Measurements from ENCODE around the gene MXD4.
"Not testable (repeated sequence)": the region's sequence is repeated elsewhere in the genome, so short reads cannot be mapped to it uniquely, and the experiment has no call there.

The MXD4 gene

GRCh38 chr4:2243681-2244380 lies 18.1 kb downstream of the MXD4 start:
- Histone ChIP-seq H3K27me3 (ENCODE audit: control insufficient read depth in 1 of 2, insufficient read depth in 2 of 2, low read length in 2 of 2) (no peaks in the 10 kb centered on the region), H3K4me1 (ENCODE audit: insufficient read depth, low read length) (peaks cover 35% of the 10 kb centered on the region), H3K36me3 (ENCODE audit: insufficient read depth, low read length) (no peaks in the 10 kb centered on the region), H3K9me3 (ENCODE audit: low read length) (no peaks in the 10 kb centered on the region), H3K27ac (ENCODE audit: low read depth, low read length) (no peak overlapping the region), H3K9ac (ENCODE audit: low read length) (no peak overlapping the region), H3K4me3 (ENCODE audit: low read depth in 1 of 2, low read length in 2 of 2) (no peak overlapping the region)

- no peaks in the 10 kb centered on the region for H3K27me3 ChIP-seq (ENCODE audit: control insufficient read depth in 1 of 2, insufficient read depth in 2 of 2, low read length in 2 of 2)
- peak within 1 kb of the TSS; percentile 73 for H3K27ac ChIP-seq (ENCODE audit: low read depth, low read length)
Observed at GRCh38 chr4:2241410-2242353, 20.2 kb downstream of the MXD4 start, which contains the start of the genes HAUS3 and POLN. HAUS3 (minus strand) TSS chr4:2242121; CDS start chr4:2240946, 1,175 bp downstream. POLN (minus strand) TSS chr4:2242121; CDS start chr4:2229231, 12,890 bp downstream.

GRCh38 chr4:2241003-2241402 lies 20.9 kb downstream of the MXD4 start:
- Histone ChIP-seq H3K27ac (ENCODE audit: low read depth, low read length) (no peak overlapping the region), H3K27me3 (ENCODE audit: control insufficient read depth in 1 of 2, insufficient read depth in 2 of 2, low read length in 2 of 2) (no peaks in the 10 kb centered on the region), H3K4me1 (ENCODE audit: insufficient read depth, low read length) (peaks cover 38% of the 10 kb centered on the region)

More at GRCh38 chr4:2241410-2242353, 20.2 kb downstream of the MXD4 start, which contains the start of the genes HAUS3 and POLN:
- Histone ChIP-seq H3K4me3 (ENCODE audit: low read depth in 1 of 2, low read length in 2 of 2) (peak within 1 kb of the TSS; percentile 76 to 85), H3K36me3 (ENCODE audit: insufficient read depth, low read length) (no peaks in the 10 kb centered on the region), H3K9me3 (ENCODE audit: low read length) (no peaks in the 10 kb centered on the region), H3K9ac (ENCODE audit: low read length) (peak within 1 kb of the TSS; percentile 65), H3K4me1 (ENCODE audit: insufficient read depth, low read length) (peaks cover 38% of the 10 kb centered on the region)

GRCh38 chr4:2236944-2237666 lies 24.8 kb downstream of the MXD4 start:
- peaks cover 26% of the 10 kb centered on the region for H3K4me1 ChIP-seq (ENCODE audit: insufficient read depth, low read length)
- no peak overlapping the region for H3K4me3 ChIP-seq (ENCODE audit: low read depth in 1 of 2, low read length in 2 of 2)
- H3K36me3 ChIP-seq (ENCODE audit: insufficient read depth, low read length): peaks cover 6% of the 10 kb centered on the region
- H3K27me3 ChIP-seq (ENCODE audit: control insufficient read depth in 1 of 2, insufficient read depth in 2 of 2, low read length in 2 of 2): no peaks in the 10 kb centered on the region
- H3K9ac ChIP-seq (ENCODE audit: low read length): no peak overlapping the region
- H3K27ac ChIP-seq (ENCODE audit: low read depth, low read length): no peak overlapping the region
- H3K9me3 ChIP-seq (ENCODE audit: low read length): no peaks in the 10 kb centered on the region

More at GRCh38 chr4:2241003-2241402, 20.9 kb downstream of the MXD4 start:
- H3K4me3 ChIP-seq (ENCODE audit: low read depth in 1 of 2, low read length in 2 of 2): peak overlapping the region in 1 of 2 donors; percentile 76
- H3K9ac ChIP-seq (ENCODE audit: low read length): peak overlapping the region; percentile 65
- no peaks in the 10 kb centered on the region for H3K9me3 ChIP-seq (ENCODE audit: low read length)
- no peaks in the 10 kb centered on the region for H3K36me3 ChIP-seq (ENCODE audit: insufficient read depth, low read length)

GRCh38 chr4:2231082-2231481 lies 30.8 kb downstream of the MXD4 start:
- Histone ChIP-seq H3K4me1 (ENCODE audit: insufficient read depth, low read length) (no peaks in the 10 kb centered on the region), H3K27ac (ENCODE audit: low read depth, low read length) (no peak overlapping the region), H3K9ac (ENCODE audit: low read length) (no peak overlapping the region), H3K9me3 (ENCODE audit: low read length) (no peaks in the 10 kb centered on the region), H3K36me3 (ENCODE audit: insufficient read depth, low read length) (peaks cover 6% of the 10 kb centered on the region), H3K27me3 (ENCODE audit: control insufficient read depth in 1 of 2, insufficient read depth in 2 of 2, low read length in 2 of 2) (no peaks in the 10 kb centered on the region), H3K4me3 (ENCODE audit: low read depth in 1 of 2, low read length in 2 of 2) (no peak overlapping the region)

- no peaks in the 10 kb centered on the region for H3K27me3 ChIP-seq (ENCODE audit: control insufficient read depth in 1 of 2, insufficient read depth in 2 of 2, low read length in 2 of 2)
- peaks cover 11% of the 10 kb centered on the region for H3K36me3 ChIP-seq (ENCODE audit: insufficient read depth, low read length)
Observed at GRCh38 chr4:2226261-2226660, 35.6 kb downstream of the MXD4 start.

GRCh38 chr4:2222838-2223237 lies 39.1 kb downstream of the MXD4 start:
- Histone ChIP-seq H3K27me3 (ENCODE audit: control insufficient read depth in 1 of 2, insufficient read depth in 2 of 2, low read length in 2 of 2) (no peaks in the 10 kb centered on the region), H3K4me1 (ENCODE audit: insufficient read depth, low read length) (no peaks in the 10 kb centered on the region), H3K36me3 (ENCODE audit: insufficient read depth, low read length) (peaks cover 11% of the 10 kb centered on the region), H3K9ac (ENCODE audit: low read length) (no peak overlapping the region), H3K9me3 (ENCODE audit: low read length) (no peaks in the 10 kb centered on the region), H3K4me3 (ENCODE audit: low read depth in 1 of 2, low read length in 2 of 2) (no peak overlapping the region), H3K27ac (ENCODE audit: low read depth, low read length) (no peak overlapping the region)

More at GRCh38 chr4:2226261-2226660, 35.6 kb downstream of the MXD4 start:
- Histone ChIP-seq H3K9me3 (ENCODE audit: low read length) (no peaks in the 10 kb centered on the region), H3K4me3 (ENCODE audit: low read depth in 1 of 2, low read length in 2 of 2) (no peak overlapping the region), H3K4me1 (ENCODE audit: insufficient read depth, low read length) (no peaks in the 10 kb centered on the region), H3K9ac (ENCODE audit: low read length) (no peak overlapping the region), H3K27ac (ENCODE audit: low read depth, low read length) (no peak overlapping the region)

GRCh38 chr4:2221378-2221777 lies 40.5 kb downstream of the MXD4 start:
- H3K27me3 ChIP-seq (ENCODE audit: control insufficient read depth in 1 of 2, insufficient read depth in 2 of 2, low read length in 2 of 2); H3K9me3 ChIP-seq (ENCODE audit: low read length); H3K27ac ChIP-seq (ENCODE audit: low read depth, low read length); H3K4me1 ChIP-seq (ENCODE audit: insufficient read depth, low read length); H3K4me3 ChIP-seq (ENCODE audit: low read depth in 1 of 2, low read length in 2 of 2); H3K9ac ChIP-seq (ENCODE audit: low read length): not testable (repeated sequence)
- peaks cover 11% of the 10 kb centered on the region for H3K36me3 ChIP-seq (ENCODE audit: insufficient read depth, low read length)

GRCh38 chr4:2220016-2220630 lies 41.8 kb downstream of the MXD4 start:
- H3K27ac ChIP-seq (ENCODE audit: low read depth, low read length): no peak overlapping the region

GRCh38 chr4:2219233-2219760 lies 42.6 kb downstream of the MXD4 start:
- Histone ChIP-seq H3K4me3 (ENCODE audit: low read depth in 1 of 2, low read length in 2 of 2) (no peak overlapping the region), H3K27me3 (ENCODE audit: control insufficient read depth in 1 of 2, insufficient read depth in 2 of 2, low read length in 2 of 2) (no peaks in the 10 kb centered on the region), H3K9me3 (ENCODE audit: low read length) (no peaks in the 10 kb centered on the region), H3K4me1 (ENCODE audit: insufficient read depth, low read length) (no peaks in the 10 kb centered on the region), H3K27ac (ENCODE audit: low read depth, low read length) (no peak overlapping the region), H3K36me3 (ENCODE audit: insufficient read depth, low read length) (peaks cover 11% of the 10 kb centered on the region), H3K9ac (ENCODE audit: low read length) (no peak overlapping the region)

More at GRCh38 chr4:2220016-2220630, 41.8 kb downstream of the MXD4 start:
- no peak overlapping the region for H3K9ac ChIP-seq (ENCODE audit: low read length)
- H3K4me3 ChIP-seq (ENCODE audit: low read depth in 1 of 2, low read length in 2 of 2): no peak overlapping the region
- H3K36me3 ChIP-seq (ENCODE audit: insufficient read depth, low read length): peaks cover 11% of the 10 kb centered on the region
- no peaks in the 10 kb centered on the region for H3K4me1 ChIP-seq (ENCODE audit: insufficient read depth, low read length)
- no peaks in the 10 kb centered on the region for H3K9me3 ChIP-seq (ENCODE audit: low read length)
- no peaks in the 10 kb centered on the region for H3K27me3 ChIP-seq (ENCODE audit: control insufficient read depth in 1 of 2, insufficient read depth in 2 of 2, low read length in 2 of 2)
